ENCODE results near the gene TMEM132C.

The TMEM132C gene

GRCh38 chr12:128442096-128442495, 175.1 kb downstream of the TMEM132C start:
- no peak overlapping the region for H3K27ac ChIP-seq
- no peak for TF ChIP-seq ZFX (IDR thresholded peaks at IDR 0.05; ENCODE audit: borderline replicate concordance)
- TF ChIP-seq CTCF (IDR thresholded peaks at IDR 0.05): no peak

- TF ChIP-seq CTCF (IDR thresholded peaks at IDR 0.05) (no peak), ZFX (IDR thresholded peaks at IDR 0.05; ENCODE audit: borderline replicate concordance) (no peak)
- H3K27ac ChIP-seq: no peak overlapping the region
These were observed 177.6 kb downstream of the TMEM132C start for GRCh38 chr12:128444598-128444997.

GRCh38 chr12:128445415-128446127, 178.6 kb downstream of the TMEM132C start:
- H3K27ac ChIP-seq: no peak overlapping the region
- TF ChIP-seq ZFX (IDR thresholded peaks at IDR 0.05; ENCODE audit: borderline replicate concordance): no peak
- TF ChIP-seq CTCF (IDR thresholded peaks at IDR 0.05): no peak

- no peak overlapping the region for H3K27ac ChIP-seq
- no peak for TF ChIP-seq CTCF (IDR thresholded peaks at IDR 0.05)
- TF ChIP-seq ZFX (IDR thresholded peaks at IDR 0.05; ENCODE audit: borderline replicate concordance): no peak
These were observed 182.3 kb downstream of the TMEM132C start for GRCh38 chr12:128449146-128449894.

GRCh38 chr12:128450810-128451209, 183.8 kb downstream of the TMEM132C start:
- TF ChIP-seq ZFX (IDR thresholded peaks at IDR 0.05; ENCODE audit: borderline replicate concordance) (no peak), CTCF (IDR thresholded peaks at IDR 0.05) (no peak)

GRCh38 chr12:128455851-128456250, 188.9 kb downstream of the TMEM132C start:
- TF ChIP-seq ZFX (IDR thresholded peaks at IDR 0.05; ENCODE audit: borderline replicate concordance) (no peak), CTCF (IDR thresholded peaks at IDR 0.05) (no peak)
- no peak overlapping the region for H3K27ac ChIP-seq

More at GRCh38 chr12:128450810-128451209, 183.8 kb downstream of the TMEM132C start:
- H3K27ac ChIP-seq: no peak overlapping the region

- H3K27ac ChIP-seq: no peak overlapping the region
- TF ChIP-seq ZFX (IDR thresholded peaks at IDR 0.05; ENCODE audit: borderline replicate concordance) (no peak), CTCF (IDR thresholded peaks at IDR 0.05) (no peak)
These were observed 190.0 kb downstream of the TMEM132C start for GRCh38 chr12:128456922-128457321.
